ENCODE measurements around the gene ANTXR1.

ANTXR1 gene

DNA sequence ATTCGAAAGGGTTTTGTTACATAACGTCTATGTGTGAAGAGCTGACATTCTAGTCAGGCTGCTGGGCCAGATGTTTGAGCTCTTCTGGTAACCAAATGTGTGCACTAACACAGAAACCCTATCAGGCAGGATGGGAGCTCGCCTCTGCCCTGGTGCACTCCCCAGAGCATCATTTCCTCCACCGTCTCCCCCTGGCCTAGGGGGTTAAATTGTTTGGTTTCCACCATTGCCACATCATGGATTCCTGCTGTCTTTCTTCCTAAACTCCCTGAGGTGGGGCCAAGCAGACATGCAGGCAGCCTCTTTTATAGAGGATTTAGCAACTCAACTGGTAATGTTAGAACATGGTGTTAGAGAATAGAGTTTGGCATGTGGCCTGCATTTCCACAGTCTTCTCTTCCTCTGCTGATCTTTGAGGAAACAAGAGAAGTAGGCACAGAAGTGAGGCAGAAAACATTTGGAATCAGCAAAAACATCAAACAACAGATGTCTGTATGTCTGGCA, 87.3 kb downstream of the ANTXR1 start:
- no peak for DNase-seq

DNA sequence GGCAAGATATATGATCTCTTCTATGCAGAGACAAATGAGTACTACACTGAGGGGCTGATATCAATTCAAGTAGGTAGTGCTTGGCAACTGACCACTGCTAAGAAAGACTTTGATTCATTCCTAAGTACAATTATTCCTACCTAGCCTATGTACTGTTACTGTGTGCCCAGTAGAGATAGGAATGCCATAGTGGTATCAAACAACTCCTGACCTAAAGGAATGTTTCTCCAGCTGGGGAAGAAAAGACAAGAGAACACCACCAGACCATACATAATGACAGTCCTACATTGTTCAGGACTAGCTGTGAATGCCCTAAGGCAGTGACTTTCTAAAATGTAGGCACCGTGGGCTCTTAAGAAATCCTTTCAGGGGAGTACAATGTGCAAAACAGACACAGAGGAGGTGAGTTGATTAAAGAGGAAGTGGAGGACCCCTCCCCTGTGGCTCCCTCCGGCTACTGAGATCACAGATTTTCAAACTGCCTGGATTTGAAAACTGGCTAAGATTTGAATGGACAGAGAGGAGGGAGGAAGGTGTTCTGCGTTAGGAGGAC, 89.1 kb downstream of the ANTXR1 start:
- DNase-seq, result no peak

DNA sequence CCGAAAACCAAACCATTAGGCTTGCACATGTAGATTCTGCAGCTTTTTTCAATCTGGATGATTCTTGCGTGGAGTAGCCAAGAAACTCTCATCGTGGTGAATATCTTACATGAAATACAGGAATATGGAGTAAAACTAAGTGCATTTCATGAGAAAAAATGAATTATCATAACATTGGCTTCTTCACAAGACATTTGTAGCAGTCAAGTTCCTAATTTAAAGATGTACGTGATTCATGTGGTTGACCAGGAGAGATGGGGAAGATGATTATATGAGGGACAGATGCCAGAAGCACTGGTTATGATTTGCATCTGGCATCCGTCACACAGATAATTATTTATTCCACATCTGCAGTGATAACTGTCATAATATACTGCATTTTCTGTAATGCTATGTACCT, 90.4 kb downstream of the ANTXR1 start:
- DNase-seq, result no peak

DNA sequence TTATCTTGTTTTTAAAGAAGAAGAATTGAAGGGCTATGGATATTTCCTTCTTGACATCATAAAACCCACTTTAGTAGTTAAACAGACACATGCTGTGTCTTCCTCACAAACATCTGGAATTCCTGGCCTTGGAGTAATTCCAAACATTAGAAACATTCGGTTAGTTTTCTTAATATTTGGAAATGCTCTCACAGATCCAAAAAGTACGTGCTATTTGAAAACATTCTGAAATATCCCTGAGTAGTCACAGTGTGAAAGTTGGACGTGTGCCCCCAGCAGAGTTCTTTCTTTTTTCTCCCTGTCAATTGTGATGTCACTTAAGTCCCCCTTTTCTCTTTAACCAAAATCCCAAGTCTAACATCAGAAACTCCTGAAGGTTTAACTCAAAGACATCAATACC, 91.3 kb downstream of the ANTXR1 start:
- DNase-seq, result no peak

DNA sequence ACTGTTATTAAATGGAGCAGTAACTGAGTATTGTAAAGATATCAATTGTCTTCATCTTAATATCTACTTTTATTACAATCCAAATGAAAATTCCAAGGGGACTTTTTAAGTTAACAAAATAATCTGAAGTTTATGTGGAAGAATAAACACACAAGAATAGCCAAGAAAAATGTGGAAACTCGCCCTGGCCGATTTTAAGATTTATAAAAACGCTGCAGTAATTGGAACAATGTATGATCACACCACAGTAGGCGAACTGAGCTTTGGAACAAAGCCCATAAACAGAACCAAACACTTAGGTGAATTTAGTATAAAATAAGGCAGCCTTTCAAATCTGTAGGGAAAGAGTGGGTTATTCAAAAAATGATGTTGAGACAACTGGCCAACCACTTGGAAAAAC, 96.3 kb downstream of the ANTXR1 start:
- DNase-seq, result no peak

DNA sequence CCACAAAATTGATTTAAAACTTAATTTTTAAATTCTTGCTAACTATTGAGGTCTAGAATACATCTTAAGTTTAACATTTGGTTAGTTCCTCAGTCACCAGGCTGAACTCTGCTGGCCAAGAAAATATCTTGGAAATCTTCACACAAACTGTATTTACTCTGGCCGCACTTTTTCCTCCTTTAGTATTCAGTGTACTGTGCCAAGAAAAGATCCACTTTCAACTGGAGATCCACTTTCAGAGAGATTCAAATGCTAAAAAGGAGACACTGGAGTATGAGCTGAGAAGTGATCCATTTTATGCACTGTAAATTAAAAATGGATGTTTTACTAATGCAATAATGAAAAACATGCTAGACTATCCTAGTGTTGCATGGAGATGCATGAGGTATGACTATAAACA, 98.1 kb downstream of the ANTXR1 start:
- no peak for DNase-seq

DNA sequence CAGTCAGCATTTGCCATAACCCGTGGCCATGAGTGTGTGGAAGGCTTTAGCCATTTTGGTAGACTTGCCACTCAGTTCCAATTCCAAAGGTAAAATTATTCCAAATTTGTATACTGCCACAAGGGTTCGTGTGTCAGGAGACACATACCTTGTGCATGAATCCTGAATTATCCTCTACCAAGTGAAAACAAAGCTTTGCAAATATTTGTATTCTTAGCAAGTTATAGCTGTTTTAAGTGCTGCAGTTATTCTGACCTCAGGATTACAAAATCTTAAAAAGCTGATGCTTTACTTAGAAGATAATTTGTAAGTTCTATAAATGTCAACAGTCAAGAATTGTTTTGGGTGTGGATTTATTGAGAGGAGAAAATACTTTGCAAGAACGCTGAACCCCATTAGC, 100.6 kb downstream of the ANTXR1 start:
- no peak for DNase-seq

DNA sequence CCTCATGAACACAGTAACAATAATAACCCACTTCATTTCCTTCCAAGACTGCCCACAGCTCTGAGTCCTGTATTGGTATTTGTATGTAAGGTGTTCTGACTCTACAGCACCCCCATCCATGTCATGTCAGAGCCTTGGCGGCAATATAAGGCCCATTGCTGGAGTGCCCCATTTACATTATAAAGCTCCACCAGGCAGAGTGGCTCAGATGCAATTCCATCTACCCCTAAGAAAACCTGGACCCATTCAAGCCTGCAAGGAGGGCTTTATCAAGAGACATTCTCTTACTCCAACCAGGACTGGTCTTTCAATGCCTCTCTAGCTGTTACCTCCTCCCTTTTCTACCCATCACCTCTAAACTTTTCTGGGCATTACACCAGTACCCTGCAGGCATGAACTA, 101.6 kb downstream of the ANTXR1 start:
- DNase-seq, result no peak

DNA sequence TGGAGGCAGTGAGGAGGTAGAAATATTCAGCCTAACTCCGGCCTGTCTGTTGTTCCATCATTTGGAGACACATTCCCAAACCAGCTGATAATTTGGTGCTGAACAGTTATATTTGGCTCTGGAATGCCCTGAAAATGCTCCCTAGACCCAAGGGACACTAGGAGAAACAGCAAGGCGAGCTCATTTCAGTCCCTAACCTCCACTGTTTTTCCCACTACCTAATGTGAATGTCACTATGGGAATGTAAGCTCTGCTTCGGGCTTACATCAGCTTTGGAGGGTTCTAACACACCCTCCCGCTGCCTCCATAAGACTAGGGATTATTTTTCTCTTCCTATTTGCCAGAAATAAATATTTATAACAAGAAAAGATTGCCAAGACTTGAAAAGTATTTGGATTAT, 103.5 kb downstream of the ANTXR1 start:
- DNase-seq, result no peak

DNA sequence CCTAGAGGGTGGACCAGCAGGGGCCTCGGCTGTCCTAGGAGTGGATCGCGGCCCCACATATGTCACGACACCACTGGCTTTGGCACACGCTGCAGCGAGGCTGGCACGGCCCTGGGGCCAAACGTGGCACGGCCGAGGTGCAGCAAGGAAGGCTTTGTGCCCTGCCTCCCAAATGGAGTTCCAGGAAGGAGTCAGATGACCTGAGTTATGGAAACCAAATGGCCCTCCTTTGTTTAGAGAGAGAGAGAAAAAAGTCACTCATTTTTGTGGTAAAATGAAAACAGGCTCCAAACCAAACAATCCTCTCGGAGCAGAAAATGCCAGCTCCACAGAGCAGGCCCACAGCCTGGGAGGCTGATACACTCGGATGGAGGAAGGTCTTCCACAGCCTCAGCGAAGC, 105.6 kb downstream of the ANTXR1 start:
- DNase-seq, result no peak

DNA sequence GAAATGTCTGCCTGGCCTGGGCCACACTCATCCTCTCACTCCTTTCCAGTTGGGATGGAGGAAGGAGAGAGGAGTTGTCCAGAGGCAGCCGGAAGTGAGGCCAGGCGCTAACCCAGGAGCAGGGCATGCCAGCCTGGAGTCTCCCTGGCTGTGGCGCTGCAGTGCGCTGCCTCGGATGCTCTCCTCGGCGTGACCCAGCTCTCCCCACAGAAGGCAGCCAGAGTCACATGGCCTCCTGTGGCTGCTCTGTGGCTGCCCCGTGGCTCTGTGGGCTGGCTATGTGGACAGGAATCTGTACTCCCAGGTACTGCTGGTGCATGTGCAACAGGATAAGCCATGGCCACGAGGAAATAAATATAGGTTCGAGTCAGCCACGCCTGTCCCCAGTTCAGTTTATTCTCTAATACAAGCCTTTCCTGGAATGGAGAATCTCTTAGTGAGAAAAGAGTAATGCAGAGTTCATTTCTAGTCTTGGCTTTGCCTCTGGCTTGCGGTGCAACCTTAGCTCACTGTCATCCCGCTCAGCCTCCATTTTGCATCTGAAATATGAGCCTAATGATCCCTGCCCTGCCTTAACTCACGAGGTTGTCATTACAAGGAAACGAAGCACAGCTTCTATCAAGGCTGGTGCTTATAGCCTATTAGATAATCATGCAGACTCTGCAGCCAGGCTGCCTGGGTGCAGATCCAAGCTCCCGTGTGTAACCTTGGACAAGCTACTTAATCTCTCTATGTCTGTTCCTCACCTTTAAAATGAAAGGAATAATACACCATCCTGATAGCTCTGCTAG, 106.3 kb downstream of the ANTXR1 start:
- peak in 1 of 3 experiments; percentile 43 for DNase-seq

DNA sequence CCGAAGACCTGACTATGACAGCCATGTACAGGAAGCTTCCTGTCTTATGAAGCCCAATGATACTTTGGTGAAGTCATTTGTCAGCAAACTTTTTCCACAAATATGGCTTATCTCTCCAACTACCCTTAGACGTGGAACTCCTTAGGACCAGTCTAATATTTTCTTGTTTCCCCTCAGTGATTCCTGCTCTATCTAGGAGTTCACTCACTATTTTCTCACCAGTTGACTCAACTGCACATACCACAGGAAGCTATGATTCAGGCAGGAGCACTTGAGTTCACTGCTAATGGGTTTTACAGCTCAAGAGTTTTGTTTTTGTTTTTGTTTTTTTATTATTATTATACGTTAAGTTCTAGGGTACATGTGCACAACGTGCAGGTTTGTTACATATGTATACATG, 109.3 kb downstream of the ANTXR1 start:
- no peak for DNase-seq

DNA sequence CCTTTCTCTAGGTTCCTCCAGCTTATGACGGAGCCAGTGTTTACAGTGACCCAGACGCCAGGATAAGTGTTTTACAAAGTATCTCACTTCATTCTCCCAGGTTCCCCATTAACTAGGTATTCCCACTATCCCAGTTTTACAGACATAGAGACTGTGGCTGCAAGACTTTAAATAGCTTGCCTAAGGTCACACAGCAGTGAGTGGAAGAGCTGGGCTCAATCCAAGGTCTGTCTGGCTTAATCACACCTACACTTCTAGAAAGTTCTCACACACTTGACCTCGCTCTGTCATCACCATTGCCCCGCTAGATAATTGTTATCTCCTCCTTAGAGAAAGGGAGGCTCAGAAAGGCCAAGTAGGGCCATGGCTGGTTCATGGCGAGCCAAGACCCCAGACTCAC, 110.2 kb downstream of the ANTXR1 start:
- no peak for DNase-seq

DNA sequence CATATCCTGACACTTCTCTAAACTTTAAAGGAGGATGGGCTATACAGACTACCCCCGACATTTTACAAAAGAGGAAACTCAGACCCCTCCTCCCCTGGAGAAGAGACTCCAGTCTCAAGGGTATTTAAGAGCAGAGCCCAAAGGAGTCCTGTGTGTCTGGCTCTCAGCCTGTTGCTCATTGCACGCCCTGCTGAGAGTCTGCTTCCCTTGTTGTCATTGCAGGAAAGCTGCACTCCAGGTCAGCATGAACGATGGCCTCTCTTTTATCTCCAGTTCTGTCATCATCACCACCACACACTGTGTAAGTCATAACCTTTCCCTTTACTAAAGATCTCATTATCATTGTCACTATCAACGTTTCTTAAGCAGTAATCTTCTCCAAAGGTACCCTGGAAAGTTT, 111.4 kb downstream of the ANTXR1 start:
- DNase-seq, result no peak

DNA sequence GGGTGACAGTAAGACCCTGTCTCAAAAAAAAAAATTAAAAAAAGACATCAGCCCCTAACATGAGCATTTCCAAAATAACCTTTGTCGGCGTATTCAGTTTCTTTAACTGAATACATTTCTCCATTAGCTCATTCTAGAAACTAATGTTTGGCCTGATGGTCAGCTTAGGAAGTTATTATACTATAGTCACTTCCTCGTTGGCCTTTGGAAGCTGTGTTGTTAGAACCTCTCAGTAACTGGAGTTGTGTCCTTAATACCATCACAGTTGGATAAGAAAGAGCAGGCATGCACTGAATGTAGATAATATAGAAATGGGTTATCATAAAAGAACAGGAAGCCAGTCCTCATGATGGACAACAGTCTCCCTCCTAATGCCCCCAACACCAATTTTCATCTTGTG, 112.8 kb downstream of the ANTXR1 start:
- DNase-seq, result no peak

DNA sequence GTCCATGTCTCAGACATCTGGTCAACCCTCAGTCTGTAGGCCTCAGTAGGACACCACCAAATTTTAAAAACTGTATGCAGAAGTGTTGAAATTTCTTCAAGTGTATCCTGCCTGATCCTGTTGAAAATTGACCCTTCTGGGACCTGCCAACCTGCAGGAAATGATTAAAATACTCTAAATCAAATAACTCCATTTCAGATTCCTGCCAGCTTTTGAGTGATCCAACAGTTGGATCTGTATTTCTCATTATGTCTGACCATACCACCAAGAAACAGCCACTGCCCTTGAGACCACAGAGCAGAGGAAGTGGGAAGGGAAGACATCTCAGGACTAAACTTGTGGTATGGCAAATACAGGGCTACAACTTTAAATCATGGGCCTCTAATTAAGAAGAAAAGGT, 113.4 kb downstream of the ANTXR1 start:
- DNase-seq, result no peak

DNA sequence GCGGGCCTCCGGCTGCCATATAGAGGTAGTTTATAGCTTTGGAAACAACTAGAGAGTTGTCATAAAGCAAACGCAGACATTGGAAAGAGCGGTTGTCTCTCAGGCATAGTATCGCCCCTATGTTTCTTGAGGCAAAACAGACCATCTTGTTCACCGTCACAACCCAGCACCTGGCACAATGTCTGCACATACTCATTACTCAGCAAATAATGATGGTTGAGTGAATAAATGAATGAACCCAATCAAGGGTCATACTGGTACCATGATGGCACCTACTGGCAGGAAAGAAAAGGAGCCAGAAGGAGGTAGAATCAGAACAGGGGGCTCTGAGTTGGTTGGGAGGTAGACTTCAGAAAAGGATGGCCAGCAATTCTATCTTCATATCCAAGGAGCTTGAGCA, 118.5 kb downstream of the ANTXR1 start:
- no peak for DNase-seq

DNA sequence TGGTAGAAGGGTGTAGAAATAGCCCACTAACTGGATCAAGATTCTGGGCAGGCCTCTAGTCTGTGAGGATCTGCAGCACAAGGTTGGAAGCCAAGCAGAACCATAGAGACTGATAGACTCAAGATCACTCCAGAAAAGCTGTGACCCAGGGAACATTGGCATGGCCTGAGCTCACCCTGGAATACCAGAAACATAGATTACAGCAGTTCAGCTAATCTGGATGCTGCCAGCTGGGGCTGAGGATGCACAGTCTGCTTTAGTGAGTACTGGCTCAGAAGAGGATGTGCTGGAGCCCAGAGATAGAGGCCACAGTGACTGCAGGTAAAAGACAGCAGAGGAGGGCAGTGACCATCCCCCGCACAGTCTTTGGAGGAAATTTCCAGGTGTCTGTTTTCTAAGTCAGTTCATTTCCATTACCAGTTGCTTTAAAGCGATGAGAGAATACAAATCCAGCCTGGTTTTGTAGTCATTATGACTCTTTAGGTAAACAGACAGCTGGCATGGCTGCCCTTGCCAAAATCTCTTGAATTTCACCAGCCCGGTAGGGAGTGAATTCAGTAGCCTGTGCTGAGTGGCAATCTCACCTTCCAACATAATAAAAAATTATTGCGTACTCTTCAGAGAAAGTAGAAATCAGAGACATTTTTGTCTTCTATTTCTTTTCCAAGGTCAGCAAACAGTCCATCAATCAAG, 119.2 kb downstream of the ANTXR1 start:
- DNase-seq, result no peak

DNA sequence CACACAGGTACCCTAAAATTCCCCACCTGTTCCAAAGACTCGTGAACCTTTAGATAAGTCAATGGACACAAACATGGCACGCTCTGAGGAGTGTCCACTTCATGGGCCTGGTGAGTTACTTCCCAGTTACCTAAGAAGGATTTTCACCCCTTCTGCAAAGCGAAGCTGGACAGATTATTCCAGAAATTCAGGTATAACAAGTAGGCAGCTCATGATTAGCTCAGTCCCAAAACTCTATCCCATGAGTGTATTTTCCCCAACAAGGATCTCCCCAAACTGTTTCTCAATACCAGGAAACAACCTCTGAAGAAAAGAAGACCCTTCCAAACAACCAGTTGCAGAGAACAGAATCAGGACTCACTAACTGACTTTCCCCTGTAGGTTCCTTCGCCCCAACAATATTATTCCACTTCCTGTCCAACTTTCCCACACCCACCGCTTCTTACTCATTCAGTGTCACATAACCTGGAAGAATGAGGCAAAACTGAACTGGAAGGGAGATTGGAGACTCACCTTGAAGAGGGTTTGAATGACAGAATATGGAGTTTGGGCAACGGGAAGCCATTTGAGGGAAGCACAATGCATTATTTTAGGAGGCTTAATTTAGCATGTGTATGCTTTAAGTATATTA, 120.1 kb downstream of the ANTXR1 start:
- no peak for DNase-seq

DNA sequence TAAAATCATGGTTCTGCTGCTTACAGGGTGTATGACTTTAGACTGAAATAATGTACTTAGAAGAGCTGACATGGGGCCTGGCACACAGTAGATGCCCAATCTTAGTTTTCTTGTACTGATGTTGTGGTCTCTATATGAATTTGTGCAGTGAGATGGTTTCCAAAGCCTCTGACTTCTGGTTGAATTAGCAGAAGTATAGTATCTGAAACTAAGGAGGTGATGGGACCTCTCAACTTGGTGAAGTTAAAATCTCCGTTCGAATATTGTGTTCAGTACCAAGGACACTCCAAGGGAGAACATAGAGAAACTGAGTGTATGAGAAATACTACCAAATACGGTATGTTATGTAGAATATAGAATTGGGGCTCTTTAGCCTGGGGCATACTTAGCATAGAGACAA, 120.9 kb downstream of the ANTXR1 start:
- no peak for DNase-seq

DNA sequence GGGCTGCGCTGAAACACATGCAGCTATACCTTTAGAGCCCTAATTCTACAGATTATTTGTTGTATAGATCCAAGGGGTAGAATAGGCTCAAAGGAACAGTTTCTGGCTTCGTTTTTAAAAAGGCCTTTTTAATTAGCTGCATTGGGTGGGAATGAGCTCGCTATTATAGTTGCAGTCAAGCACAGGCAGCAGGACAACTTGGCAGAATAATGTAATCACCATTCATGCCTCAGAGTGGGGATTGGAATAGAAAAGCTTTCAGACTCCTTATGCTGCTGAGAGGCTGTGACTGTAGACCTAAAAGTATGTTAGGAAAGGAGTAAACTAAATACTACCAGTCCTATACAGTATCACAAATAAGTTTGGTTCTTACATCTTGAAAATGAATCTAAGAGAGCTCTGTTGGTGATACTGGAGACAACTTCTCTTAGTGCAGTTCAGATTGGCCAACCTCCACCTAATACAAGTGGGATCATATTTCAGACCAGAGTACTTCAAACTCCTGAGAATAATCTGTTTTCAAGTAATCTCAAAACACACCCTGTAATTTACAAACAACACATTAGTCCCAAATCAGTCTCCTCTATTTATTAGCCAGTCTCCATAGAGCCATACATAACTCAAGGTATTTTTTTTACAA, 121.4 kb downstream of the ANTXR1 start:
- DNase-seq, result peak in 1 of 3 experiments; percentile 54

DNA sequence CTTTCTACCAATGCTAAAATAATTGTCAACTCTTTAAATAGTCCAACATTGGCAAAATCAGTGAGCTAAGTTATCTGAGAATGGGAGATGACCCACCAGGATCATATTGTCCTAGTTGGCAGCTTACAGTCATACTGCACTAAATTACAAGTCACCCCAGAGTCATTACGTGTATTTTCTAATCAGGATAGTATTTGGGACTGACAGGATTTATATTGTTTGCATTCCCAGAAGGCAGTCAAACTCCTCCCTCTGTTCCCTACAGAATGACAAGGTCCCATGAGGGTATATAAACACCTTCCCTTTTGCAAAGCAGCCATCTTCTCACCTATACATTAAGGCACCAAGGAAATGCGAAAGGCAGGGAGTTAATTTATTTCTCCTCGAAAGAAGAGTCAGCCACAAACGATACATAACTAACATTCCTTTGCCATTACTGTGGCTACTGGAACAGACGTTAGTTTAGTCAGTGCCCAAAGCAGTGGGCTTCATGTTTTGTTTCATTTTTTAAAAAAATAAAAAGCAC, 125.3 kb downstream of the ANTXR1 start:
- DNase-seq, result no peak

Measured in NCI-H1417 (cell line).